Astrocyte (in vitro differentiated cells and primary cell): ENCODE measurements around the gene IL4R.

Source experiments
- CTCF ChIP-seq: IDR thresholded peaks from 2 replicates; pipeline ENCODE4 v1.5.1; 2011; ENCODE audit warnings: low read depth, mild to moderate bottlenecking, inconsistent platforms, low read length, moderate library complexity; ENCODE audit not compliant: insufficient read depth
- EZH2 ChIP-seq: IDR thresholded peaks from 2 replicates; pipeline ENCODE4 v1.6.1; 2012; ENCODE audit warnings: mild to moderate bottlenecking, low read length, inconsistent platforms; ENCODE audit not compliant: insufficient read depth

GRCh38 chr16:27275394-27275793 is 38.4 kb upstream of the IL4R start:
- no peak for TF ChIP-seq CTCF
- no peak for TF ChIP-seq EZH2
